Prostate gland (tissue), 2 donors: ENCODE results near the gene CCL8.

Source experiments
- CTCF ChIP-seq, 4 experiments: fragments of 200-600 bp in 2 of 4; fragments of 450-650 bp in 2 of 4; sonication (generic) in 2 of 4; IDR thresholded peaks; 1 replicate in 3 of 4; 2 replicates in 1 of 4; pipeline ENCODE4 v1.5.1; 2016 to 2019; ENCODE audit warnings: antibody characterized with exemption in 4 of 4, mild to moderate bottlenecking in 2 of 4, moderate library complexity in 2 of 4
- POLR2A ChIP-seq: fragments of 450-650 bp; IDR thresholded peaks from one replicate; pipeline ENCODE4 v1.6.1; 2016; ENCODE audit warnings: antibody characterized with exemption, mild to moderate bottlenecking

GRCh38 chr17:34303606-34304005, 15.6 kb upstream of the CCL8 start:
- TF ChIP-seq CTCF (IDR thresholded peaks at IDR 0.05) (no peak), POLR2A (no peak)
